B cell (primary cell): ENCODE measurements around the gene ZFR2. TPM values are rescaled to one million over a fixed set of nuclear protein-coding genes. Genes with fewer than 3 reads are reported as not detected.

Source experiments
- ATAC-seq: fragments of 200-7000 bp; cut with Tn5 transposase; one replicate; pipeline ENCODE4 v1.10.0; 2021; ENCODE audit warnings: low read depth, mild to moderate bottlenecking, moderate number of reproducible peaks, moderate library complexity
- CTCF ChIA-PET: fragments of 350-600 bp; sonication (Branson Sonifier 250); formaldehyde crosslinking; loops from one replicate; lab custom pipeline; 2021; ENCODE audit warnings: antibody characterized with exemption, inconsistent platforms; lab: Charles Lee
- POLR2A ChIA-PET: fragments of 350-600 bp; sonication (Branson Sonifier 250); formaldehyde crosslinking; loops from one replicate; lab custom pipeline; 2021; ENCODE audit warnings: antibody characterized with exemption; lab: Charles Lee
- DNase-seq: peaks from one replicate; pipeline ENCODE4 v3.0.0; 2013
- H2AFZ ChIP-seq: 2 replicates; pipeline ENCODE4 v1.6.1; 2012; ENCODE audit warnings: mild to moderate bottlenecking, low read depth, low read length; ENCODE audit not compliant: insufficient read depth, poor library complexity, severe bottlenecking
- H3K27ac ChIP-seq, 2 donors: 1 replicate in 1 of 2; 2 replicates in 1 of 2; pipeline ENCODE4 v1.5.1; 2012 to 2013; ENCODE audit warnings: low read length in 2 of 2, mild to moderate bottlenecking in 2 of 2, moderate library complexity in 1 of 2
- H3K27me3 ChIP-seq, 4 experiments: fragments of 200-600 bp in 1 of 4; sonication (generic) in 1 of 4; replicated peaks in 1 of 4; 1 replicate in 2 of 4; 2 replicates in 2 of 4; pipeline versions ENCODE4 v1.6.1 to v1.7.0; 2013 to 2016; ENCODE audit warnings: low read length in 3 of 4, mild to moderate bottlenecking in 2 of 4, mixed read lengths in 1 of 4, moderate library complexity in 1 of 4; ENCODE audit not compliant: insufficient read depth in 4 of 4, control insufficient read depth in 3 of 4; ENCODE audit errors: control extremely low read depth in 1 of 4
- H3K36me3 ChIP-seq, 2 experiments: replicated peaks in 1 of 2; 1 replicate in 1 of 2; 2 replicates in 1 of 2; pipeline versions ENCODE4 v1.6.1 to v1.7.1; 2013; ENCODE audit warnings: low read length in 1 of 2; ENCODE audit not compliant: insufficient read depth in 2 of 2, control insufficient read depth in 1 of 2; ENCODE audit errors: control extremely low read depth in 1 of 2, extremely low read depth in 1 of 2
- H3K4me1 ChIP-seq, 2 donors: fragments of 200-600 bp in 1 of 2; sonication (generic) in 1 of 2; 1 replicate in 1 of 2; 2 replicates in 1 of 2; pipeline versions ENCODE4 v1.5.1 to v1.6.1; 2013 to 2017; ENCODE audit warnings: low read length in 2 of 2; ENCODE audit not compliant: control insufficient read depth in 2 of 2, insufficient read depth in 2 of 2
- H3K4me2 ChIP-seq: replicated peaks from 2 replicates; pipeline ENCODE3; 2012; ENCODE audit warnings: mild to moderate bottlenecking, low read depth, low read length; ENCODE audit not compliant: poor library complexity, severe bottlenecking
- H3K4me3 ChIP-seq, 5 experiments: fragments of 200-600 bp in 1 of 5; sonication (generic) in 1 of 5; 1 replicate in 3 of 5; 2 replicates in 2 of 5; pipeline versions ENCODE4 v1.5.1 to v1.7.0; 2011 to 2016; ENCODE audit warnings: low read length in 4 of 5, mild to moderate bottlenecking in 4 of 5, low read depth in 2 of 5, control low read depth in 1 of 5, moderate library complexity in 1 of 5; ENCODE audit not compliant: insufficient read depth in 1 of 5; ENCODE audit errors: control extremely low read depth in 1 of 5, extremely low read depth in 1 of 5
- H3K79me2 ChIP-seq: fragments of 200-600 bp; sonication (generic); one replicate; pipeline ENCODE4 v1.6.0; 2016; ENCODE audit warnings: low read length; ENCODE audit not compliant: control insufficient read depth, insufficient read depth
- H3K9ac ChIP-seq: fragments of 200-600 bp; sonication (generic); 2 replicates; pipeline ENCODE4 v1.6.1; 2017; ENCODE audit warnings: mild to moderate bottlenecking, low read length, moderate library complexity
- H3K9me3 ChIP-seq, 3 donors: one replicate each; pipeline versions ENCODE4 v1.6.1 to v1.7.1; 2013; ENCODE audit warnings: low read length in 2 of 3; ENCODE audit not compliant: control insufficient read depth in 2 of 3, insufficient read depth in 1 of 3; ENCODE audit errors: control extremely low read depth in 1 of 3
- H4K20me1 ChIP-seq: 2 replicates; pipeline ENCODE4 v1.6.0; 2012; ENCODE audit warnings: mild to moderate bottlenecking, low read length; ENCODE audit not compliant: insufficient read depth, control insufficient read depth, poor library complexity, severe bottlenecking
- H3K27ac Mint-ChIP-seq: one replicate; pipeline ENCODE4 v1.8.0; 2021; ENCODE audit warnings: mixed read lengths
- H3K27me3 Mint-ChIP-seq: one replicate; pipeline ENCODE4 v1.8.0; 2021; ENCODE audit warnings: mixed read lengths
- H3K4me1 Mint-ChIP-seq: one replicate; pipeline ENCODE4 v1.8.0; 2021; ENCODE audit warnings: mixed read lengths
- H3K4me3 Mint-ChIP-seq: one replicate; pipeline ENCODE4 v1.8.0; 2021; ENCODE audit warnings: mixed read lengths
- H3K9me3 Mint-ChIP-seq: one replicate; pipeline ENCODE4 v1.8.0; 2022; ENCODE audit warnings: mixed read lengths; ENCODE audit not compliant: insufficient read depth
- EZH2 ChIP-seq: IDR thresholded peaks from 2 replicates; pipeline ENCODE4 v1.6.1; 2012; ENCODE audit warnings: borderline replicate concordance, low read depth, mild to moderate bottlenecking, moderate library complexity, low read length; ENCODE audit not compliant: insufficient read depth, poor library complexity, severe bottlenecking
- WGBS: methylation state at CpG from one replicate; pipeline ENCODE4 v1.1.5; 2013; ENCODE audit warnings: missing lambda C conversion rate; ENCODE audit not compliant: insufficient coverage; 5-methylcytosine and 5-hydroxymethylcytosine counted together
- intact Hi-C: fragments of 100-400 bp; cut with micrococcal nuclease; formaldehyde crosslinking; loops from one replicate; pipeline ENCODE4 v1.10.0; 2022
- polyA plus RNA-seq: library from polyadenylated mRNA; depleted of rRNA; stranded (reverse); fragments of >200 nt; gene quantifications from 2 replicates; pipeline ENCODE4 v1.2.3, GENCODE V29; 2012
- total RNA-seq, 2 donors: library from RNA; stranded (reverse); fragments of 120-200 nt in 1 of 2; gene quantifications; 1 replicate in 1 of 2; 2 replicates in 1 of 2; pipeline versions ENCODE4 v1.2.3 to v1.2.4, GENCODE V29; 2013 to 2022
- TF ChIP-seq, protein P1 (sequence below): fragments of 200-600 bp; IDR thresholded peaks from one replicate; pipeline ENCODE4 v1.8.0; 2022; ENCODE audit warnings: antibody characterized with exemption, mild to moderate bottlenecking

The ZFR2 gene
- total and polyA plus RNA-seq, 2 donors (not counting 1 experiment from before 2014, with no cell fraction given), result 0.36 to 0.39 TPM

DNA sequence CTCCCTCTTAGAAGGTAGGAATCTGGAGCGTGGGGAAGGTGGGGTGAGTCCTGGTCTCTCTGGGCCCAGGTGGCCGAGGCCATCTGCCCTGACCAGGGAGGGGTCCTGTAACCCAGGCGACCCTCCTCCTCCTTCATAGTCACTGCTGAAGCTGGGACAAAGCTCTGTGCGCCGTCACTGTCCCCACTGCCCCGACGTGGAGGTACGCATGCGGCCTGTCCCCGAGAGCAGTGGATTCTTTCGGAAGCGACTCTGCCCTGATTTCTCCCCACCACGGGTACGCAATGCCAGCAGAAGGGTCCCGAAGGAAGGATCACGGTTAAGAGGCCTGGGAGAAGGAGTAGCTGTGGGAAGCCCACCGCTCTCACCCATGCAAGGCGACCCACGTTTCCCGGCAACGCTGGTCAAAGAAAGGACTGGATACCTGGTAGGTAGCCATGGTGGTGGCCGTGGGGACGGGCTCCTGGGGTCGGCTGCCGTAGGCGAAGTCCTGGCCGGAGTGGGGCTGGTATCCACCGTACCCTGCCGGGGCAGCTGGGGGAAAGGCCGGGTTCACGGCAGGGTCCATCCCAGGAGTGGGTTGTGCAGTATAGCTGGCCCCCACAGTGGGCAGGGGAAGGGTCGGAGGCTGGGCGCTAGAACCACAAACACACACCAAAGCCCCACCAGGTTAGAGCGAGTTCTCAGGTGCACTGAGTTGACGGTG lies 34.3 kb downstream of the ZFR2 start:
- H3K4me1 ChIP-seq, result no peaks in the 10 kb centered on the region
- no peak overlapping the region for H3K9ac ChIP-seq
- no peak for ATAC-seq
- Mint-ChIP-seq H3K27ac (no peak overlapping the region), H3K4me3 (no peak overlapping the region), H3K4me1 (no peaks in the 10 kb centered on the region), H3K9me3 (no peaks in the 10 kb centered on the region), H3K27me3 (peaks cover 2% of the 10 kb centered on the region)
- no peaks in the 10 kb centered on the region for H3K36me3 ChIP-seq
- ChIA-PET POLR2A (no interaction called here), CTCF (no interaction called here)
- no peaks in the 10 kb centered on the region for H3K27me3 ChIP-seq
- no peak for DNase-seq
- intact Hi-C loops, result no loop called here
- no peak overlapping the region for H3K4me2 ChIP-seq
- WGBS, result 91% methylated on average over 32 of the region's 35 CpGs
- H2AFZ ChIP-seq, result no peak overlapping the region
- no peak for TF ChIP-seq EZH2
- no peaks in the 10 kb centered on the region for H4K20me1 ChIP-seq
- peaks cover 0 to 3% (median 0%) of the 10 kb centered on the region in 3 donors for H3K9me3 ChIP-seq
- no peak overlapping the region for H3K27ac ChIP-seq
- no peaks in the 10 kb centered on the region for H3K79me2 ChIP-seq
- H3K4me3 ChIP-seq, result no peak overlapping the region

DNA sequence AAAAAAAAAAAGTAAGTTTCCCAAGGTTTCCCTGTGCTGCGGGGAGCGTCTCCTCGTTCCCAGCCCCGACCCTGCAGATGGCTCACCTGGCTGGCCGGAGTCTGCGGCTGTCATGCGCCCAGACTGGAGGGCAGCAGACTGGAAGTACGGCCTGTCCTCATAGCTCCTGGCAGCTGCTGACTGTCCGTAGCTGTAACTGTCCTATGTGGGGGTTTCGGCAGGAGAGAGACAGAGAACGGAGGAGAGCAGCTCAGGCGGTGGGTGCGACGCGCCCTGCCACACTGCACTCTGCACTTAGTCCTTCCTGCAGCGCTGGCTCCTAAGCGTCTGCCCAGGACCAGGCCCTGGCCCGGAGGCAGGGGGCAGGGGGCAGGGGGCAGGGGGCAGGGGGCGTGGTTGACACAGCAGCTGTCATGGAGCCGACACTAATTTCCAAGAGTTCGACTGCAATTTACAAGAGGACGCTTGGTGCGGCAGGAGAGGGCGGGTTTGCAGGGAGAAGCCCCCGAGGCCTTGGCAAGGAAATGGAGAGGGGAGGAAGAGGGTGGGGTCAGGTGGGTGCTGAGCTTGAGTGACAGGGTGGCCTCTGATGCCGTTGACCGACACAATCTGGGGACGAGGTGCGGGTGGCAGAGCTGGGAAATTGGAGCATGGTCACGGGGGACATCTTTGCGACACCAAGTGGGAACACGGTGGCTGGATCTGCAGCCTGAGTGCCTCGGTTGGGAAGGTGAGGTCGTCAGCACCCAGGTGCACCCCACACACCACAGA lies 35.1 kb downstream of the ZFR2 start:
- H3K4me2 ChIP-seq, result no peak overlapping the region
- H3K36me3 ChIP-seq, result no peaks in the 10 kb centered on the region
- no peak for DNase-seq
- no peak overlapping the region for H3K27ac ChIP-seq
- intact Hi-C loops, result no loop called here
- no peaks in the 10 kb centered on the region for H3K79me2 ChIP-seq
- peaks cover 0 to 3% (median 0%) of the 10 kb centered on the region in 3 donors for H3K9me3 ChIP-seq
- no peak overlapping the region for H3K4me3 Mint-ChIP-seq
- no peak overlapping the region for H3K4me3 ChIP-seq
- H3K4me1 ChIP-seq, result no peaks in the 10 kb centered on the region
- no peaks in the 10 kb centered on the region for H3K4me1 Mint-ChIP-seq
- WGBS, result 82% methylated on average over 30 of the region's 34 CpGs
- H3K27ac Mint-ChIP-seq, result no peak overlapping the region
- POLR2A ChIA-PET, result no interaction called here
- H3K9ac ChIP-seq, result no peak overlapping the region
- no peak for ATAC-seq
- H3K27me3 ChIP-seq, result no peaks in the 10 kb centered on the region
- H4K20me1 ChIP-seq, result no peaks in the 10 kb centered on the region
- CTCF ChIA-PET, result no interaction called here
- TF ChIP-seq, protein P1, sequence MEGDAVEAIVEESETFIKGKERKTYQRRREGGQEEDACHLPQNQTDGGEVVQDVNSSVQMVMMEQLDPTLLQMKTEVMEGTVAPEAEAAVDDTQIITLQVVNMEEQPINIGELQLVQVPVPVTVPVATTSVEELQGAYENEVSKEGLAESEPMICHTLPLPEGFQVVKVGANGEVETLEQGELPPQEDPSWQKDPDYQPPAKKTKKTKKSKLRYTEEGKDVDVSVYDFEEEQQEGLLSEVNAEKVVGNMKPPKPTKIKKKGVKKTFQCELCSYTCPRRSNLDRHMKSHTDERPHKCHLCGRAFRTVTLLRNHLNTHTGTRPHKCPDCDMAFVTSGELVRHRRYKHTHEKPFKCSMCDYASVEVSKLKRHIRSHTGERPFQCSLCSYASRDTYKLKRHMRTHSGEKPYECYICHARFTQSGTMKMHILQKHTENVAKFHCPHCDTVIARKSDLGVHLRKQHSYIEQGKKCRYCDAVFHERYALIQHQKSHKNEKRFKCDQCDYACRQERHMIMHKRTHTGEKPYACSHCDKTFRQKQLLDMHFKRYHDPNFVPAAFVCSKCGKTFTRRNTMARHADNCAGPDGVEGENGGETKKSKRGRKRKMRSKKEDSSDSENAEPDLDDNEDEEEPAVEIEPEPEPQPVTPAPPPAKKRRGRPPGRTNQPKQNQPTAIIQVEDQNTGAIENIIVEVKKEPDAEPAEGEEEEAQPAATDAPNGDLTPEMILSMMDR, result no peak
- TF ChIP-seq EZH2, result no peak
- H3K27me3 Mint-ChIP-seq, result peaks cover 6% of the 10 kb centered on the region
- H3K9me3 Mint-ChIP-seq, result no peaks in the 10 kb centered on the region
- H2AFZ ChIP-seq, result no peak overlapping the region
